ENCODE data around the gene CDK14. TPM values are rescaled to one million over a fixed set of nuclear protein-coding genes. Genes with fewer than 3 reads are reported as not detected.

CDK14 gene
- total RNA-seq, result 14.0 and 17.9 TPM in 2 replicates

GRCh38 chr7:90595801-90596670, at the start of gene CDK14:
TSS of gene CDK14 (plus strand) at chr7:90596321. CDS start at chr7:90596628, 307 bp downstream.

Other genes with a start within 250 kb of the CDK14 start
- 13.6 and 15.5 TPM in 2 replicates for gene GTPBP10, start 249.6 kb upstream of the CDK14 start, total RNA-seq
- 7.1 and 8.5 TPM in 2 replicates for gene CLDN12, start 192.9 kb upstream of the CDK14 start, total RNA-seq
- not detected in 2 replicates for gene PTTG1IP2, start 126.7 kb upstream of the CDK14 start, total RNA-seq